Lower lobe of right lung (tissue), 2 donors: ENCODE data around the gene RECK. TPM values are rescaled to one million over a fixed set of nuclear protein-coding genes. Genes with fewer than 3 reads are reported as not detected.

Experiments used
- ATAC-seq, 2 donors: fragments of 200-7000 bp; cut with Tn5 transposase; one replicate each; pipeline ENCODE4 v1.9.1; 2020 to 2022; ENCODE audit warnings: mild to moderate bottlenecking in 2 of 2, moderate library complexity in 2 of 2
- DNase-seq: peaks from one replicate; pipeline ENCODE4 v3.0.0-alpha.2; 2020
- H3K27ac ChIP-seq: fragments of 200-600 bp; one replicate; pipeline ENCODE4 v1.8.0; 2022
- H3K27me3 ChIP-seq: fragments of 200-600 bp; one replicate; pipeline ENCODE4 v1.8.0; 2022; ENCODE audit warnings: low read depth
- H3K36me3 ChIP-seq: fragments of 200-600 bp; one replicate; pipeline ENCODE4 v1.8.0; 2022; ENCODE audit warnings: mild to moderate bottlenecking
- H3K4me1 ChIP-seq: fragments of 200-600 bp; one replicate; pipeline ENCODE4 v1.8.0; 2022
- H3K4me3 ChIP-seq: fragments of 200-600 bp; one replicate; pipeline ENCODE4 v1.8.0; 2022; ENCODE audit warnings: mild to moderate bottlenecking
- H3K9me3 ChIP-seq: fragments of 200-600 bp; one replicate; pipeline ENCODE4 v1.8.0; 2022
- intact Hi-C: fragments of 100-400 bp; cut with DNase I; formaldehyde crosslinking; loops from one replicate; pipeline ENCODE4 v1.11.0; 2022
- total RNA-seq: library from RNA; stranded (reverse); fragmentation: NEBNext Ultra II Directional; extraction: Animal tissue kit (Norgen Biotek cat#: 25700); gene quantifications from one replicate; pipeline ENCODE4 v1.2.1, GENCODE V29; 2021
- TF ChIP-seq, protein P1 (sequence below): fragments of 200-600 bp; IDR thresholded peaks from one replicate; pipeline ENCODE4 v1.8.0; 2022; ENCODE audit warnings: antibody characterized with exemption, mild to moderate bottlenecking
- donor health status: DM: no; HTN: yes; CAD: no; lungs with severe emphysema.

The RECK gene
- total RNA-seq, 1 donor from 2014 or later, result 15.2 TPM

- Histone ChIP-seq H3K27me3 (no peaks in the 10 kb centered on the region), H3K4me1 (peaks cover 48% of the 10 kb centered on the region), H3K9me3 (no peaks in the 10 kb centered on the region), H3K36me3 (no peaks in the 10 kb centered on the region), H3K4me3 (no peak overlapping the region), H3K27ac (no peak overlapping the region)
- intact Hi-C loops, result no loop called here
- no peak for DNase-seq
- TF ChIP-seq, protein P1, sequence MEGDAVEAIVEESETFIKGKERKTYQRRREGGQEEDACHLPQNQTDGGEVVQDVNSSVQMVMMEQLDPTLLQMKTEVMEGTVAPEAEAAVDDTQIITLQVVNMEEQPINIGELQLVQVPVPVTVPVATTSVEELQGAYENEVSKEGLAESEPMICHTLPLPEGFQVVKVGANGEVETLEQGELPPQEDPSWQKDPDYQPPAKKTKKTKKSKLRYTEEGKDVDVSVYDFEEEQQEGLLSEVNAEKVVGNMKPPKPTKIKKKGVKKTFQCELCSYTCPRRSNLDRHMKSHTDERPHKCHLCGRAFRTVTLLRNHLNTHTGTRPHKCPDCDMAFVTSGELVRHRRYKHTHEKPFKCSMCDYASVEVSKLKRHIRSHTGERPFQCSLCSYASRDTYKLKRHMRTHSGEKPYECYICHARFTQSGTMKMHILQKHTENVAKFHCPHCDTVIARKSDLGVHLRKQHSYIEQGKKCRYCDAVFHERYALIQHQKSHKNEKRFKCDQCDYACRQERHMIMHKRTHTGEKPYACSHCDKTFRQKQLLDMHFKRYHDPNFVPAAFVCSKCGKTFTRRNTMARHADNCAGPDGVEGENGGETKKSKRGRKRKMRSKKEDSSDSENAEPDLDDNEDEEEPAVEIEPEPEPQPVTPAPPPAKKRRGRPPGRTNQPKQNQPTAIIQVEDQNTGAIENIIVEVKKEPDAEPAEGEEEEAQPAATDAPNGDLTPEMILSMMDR, result no peak
- no peak for ATAC-seq
Measured at GRCh38 chr9:36040271-36040925, 3.7 kb downstream of the RECK start.

GRCh38 chr9:36041506-36041905 is 4.8 kb downstream of the RECK start:
- Histone ChIP-seq H3K27me3 (no peaks in the 10 kb centered on the region), H3K4me3 (no peak overlapping the region), H3K4me1 (peaks cover 42% of the 10 kb centered on the region), H3K27ac (peak overlapping the region; percentile 5), H3K36me3 (no peaks in the 10 kb centered on the region), H3K9me3 (no peaks in the 10 kb centered on the region)
- DNase-seq (no peak), ATAC-seq (no peak)
- TF ChIP-seq, protein P1, result no peak
- intact Hi-C loops, result no loop called here

DNA sequence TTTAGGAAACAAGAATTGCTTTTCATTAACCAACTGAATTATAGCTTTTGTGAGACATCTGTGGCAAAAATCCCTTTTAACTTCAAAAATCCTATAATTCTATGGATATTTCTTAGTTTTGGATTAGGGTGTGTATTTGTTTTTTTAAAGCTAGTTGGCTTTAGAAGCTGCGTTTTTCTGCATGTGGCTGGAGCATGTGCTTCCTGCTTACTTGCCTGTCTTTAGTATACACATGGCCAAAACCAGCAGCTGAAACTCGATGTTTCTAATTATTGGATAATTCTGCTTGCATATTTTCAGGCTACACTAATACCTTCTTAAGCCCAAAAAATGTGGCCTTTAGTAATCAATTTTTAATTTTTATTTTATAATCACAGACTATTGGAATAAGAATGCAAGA is 8.9 kb downstream of the RECK start:
- DNase-seq, result no peak
- intact Hi-C loops, result no loop called here
- TF ChIP-seq, protein P1, result no peak
- H3K27ac ChIP-seq, result no peak overlapping the region
- H3K9me3 ChIP-seq, result no peaks in the 10 kb centered on the region
- H3K4me1 ChIP-seq, result peaks cover 18% of the 10 kb centered on the region
- no peak for ATAC-seq
- H3K36me3 ChIP-seq, result no peaks in the 10 kb centered on the region
- H3K27me3 ChIP-seq, result no peaks in the 10 kb centered on the region
- H3K4me3 ChIP-seq, result no peak overlapping the region

DNA sequence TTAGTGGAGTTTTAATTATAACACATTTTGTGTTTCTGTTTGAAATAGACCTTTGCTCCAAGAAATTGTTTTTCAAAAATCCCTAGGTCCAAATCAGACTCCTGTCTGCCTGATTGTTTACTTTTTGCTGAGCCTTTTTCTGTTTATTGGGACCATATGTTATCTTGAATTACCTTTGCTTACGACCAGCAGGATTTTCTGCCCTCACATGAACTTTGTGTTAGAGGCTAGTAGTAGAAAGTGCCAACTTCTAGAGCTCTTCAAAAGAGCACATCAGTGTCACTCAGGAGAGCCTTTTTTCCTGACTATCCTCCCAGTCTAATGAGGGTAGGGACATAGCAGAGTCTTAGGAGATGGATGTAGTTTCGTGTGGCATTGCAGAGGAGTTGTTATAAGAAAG is 10.2 kb downstream of the RECK start:
- DNase-seq (no peak), ATAC-seq (no peak)
- TF ChIP-seq, protein P1, result no peak
- no peak overlapping the region for H3K4me3 ChIP-seq
- H3K4me1 ChIP-seq, result peaks cover 5% of the 10 kb centered on the region
- H3K27me3 ChIP-seq, result no peaks in the 10 kb centered on the region
- no peak overlapping the region for H3K27ac ChIP-seq
- no peaks in the 10 kb centered on the region for H3K9me3 ChIP-seq
- no peaks in the 10 kb centered on the region for H3K36me3 ChIP-seq
- intact Hi-C loops, result no loop called here

GRCh38 chr9:36049408-36049807 is 12.7 kb downstream of the RECK start:
- intact Hi-C loops, result no loop called here
- Histone ChIP-seq H3K4me3 (no peak overlapping the region), H3K9me3 (no peaks in the 10 kb centered on the region), H3K27ac (no peak overlapping the region), H3K36me3 (no peaks in the 10 kb centered on the region), H3K27me3 (no peaks in the 10 kb centered on the region), H3K4me1 (peaks cover 4% of the 10 kb centered on the region)
- no peak for DNase-seq
- TF ChIP-seq, protein P1, result no peak
- no peak for ATAC-seq
